ENCODE results near the gene WNT7A. TPM values are rescaled to one million over a fixed set of nuclear protein-coding genes. Genes with fewer than 3 reads are reported as not detected.

The WNT7A gene
- total RNA-seq, 2 experiments from 2014 or later: 22.4 to 24.7 TPM

DNA sequence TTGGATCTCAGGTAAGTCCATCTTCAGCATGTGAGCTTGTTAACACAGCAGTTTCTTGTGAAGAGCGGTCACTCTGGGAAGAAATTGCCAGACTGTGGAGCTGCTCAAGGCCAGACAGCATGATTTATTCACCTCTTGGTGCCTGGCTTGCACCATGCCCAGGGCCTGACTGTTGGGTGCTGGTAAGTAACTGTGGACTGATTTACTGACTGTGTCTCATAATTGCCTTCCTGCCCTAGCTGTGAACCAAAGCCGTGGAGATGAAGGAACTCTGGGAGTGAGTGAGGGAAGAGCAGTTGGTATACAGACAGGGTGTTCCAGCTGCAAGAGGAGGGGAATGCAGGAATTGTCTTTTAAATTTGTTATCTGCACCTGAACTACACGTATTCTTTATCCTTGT, 18.5 kb upstream of the WNT7A start:
- Mint-ChIP-seq H3K27ac (no peak overlapping the region), H3K9me3 (peaks cover 10% of the 10 kb centered on the region), H3K4me3 (no peak overlapping the region), H3K27me3 (no peaks in the 10 kb centered on the region), H3K36me3 (ENCODE audit: low read depth) (peaks cover 58% of the 10 kb centered on the region), H3K4me1 (ENCODE audit: low read depth) (peaks cover 23% of the 10 kb centered on the region)
- POLR2A ChIA-PET: no interaction called here
- no peak overlapping the region for H3K4me3 ChIP-seq (ENCODE audit: low read length)
- peaks cover 26% of the 10 kb centered on the region for H3K4me1 ChIP-seq (ENCODE audit: insufficient read depth, low read length)
- ATAC-seq (ENCODE audit: poor library complexity): no peak
- H3K27ac ChIP-seq (ENCODE audit: low read depth in 1 of 2, low read length in 2 of 2): no peak overlapping the region
- TF ChIP-seq, protein P1, sequence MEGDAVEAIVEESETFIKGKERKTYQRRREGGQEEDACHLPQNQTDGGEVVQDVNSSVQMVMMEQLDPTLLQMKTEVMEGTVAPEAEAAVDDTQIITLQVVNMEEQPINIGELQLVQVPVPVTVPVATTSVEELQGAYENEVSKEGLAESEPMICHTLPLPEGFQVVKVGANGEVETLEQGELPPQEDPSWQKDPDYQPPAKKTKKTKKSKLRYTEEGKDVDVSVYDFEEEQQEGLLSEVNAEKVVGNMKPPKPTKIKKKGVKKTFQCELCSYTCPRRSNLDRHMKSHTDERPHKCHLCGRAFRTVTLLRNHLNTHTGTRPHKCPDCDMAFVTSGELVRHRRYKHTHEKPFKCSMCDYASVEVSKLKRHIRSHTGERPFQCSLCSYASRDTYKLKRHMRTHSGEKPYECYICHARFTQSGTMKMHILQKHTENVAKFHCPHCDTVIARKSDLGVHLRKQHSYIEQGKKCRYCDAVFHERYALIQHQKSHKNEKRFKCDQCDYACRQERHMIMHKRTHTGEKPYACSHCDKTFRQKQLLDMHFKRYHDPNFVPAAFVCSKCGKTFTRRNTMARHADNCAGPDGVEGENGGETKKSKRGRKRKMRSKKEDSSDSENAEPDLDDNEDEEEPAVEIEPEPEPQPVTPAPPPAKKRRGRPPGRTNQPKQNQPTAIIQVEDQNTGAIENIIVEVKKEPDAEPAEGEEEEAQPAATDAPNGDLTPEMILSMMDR (IDR thresholded peaks at IDR 0.05): no peak
- intact Hi-C loops (cut with DNase I, micrococcal nuclease): loop anchor here (5.0 to 10.0 kb wide), 7 partner anchors 224 to 1196 kb away; partner anchors contain the start of genes CHCHD4 (in 1 of the 2), LSM3 (in 1 of the 2), RBSN (in 1 of the 2) and RPL32 (in 1 of the 2)
- peaks cover 10 to 42% of the 10 kb centered on the region in 2 experiments for H3K9me3 ChIP-seq (ENCODE audit: control insufficient read depth in 1 of 2, insufficient read depth in 1 of 2, low read length in 2 of 2)
- no peaks in the 10 kb centered on the region for H3K36me3 ChIP-seq (ENCODE audit: insufficient read depth, low read length)
- CTCF ChIA-PET: interaction anchor here (1.1 kb wide), 1 partner anchor 570 kb away, joined by 3 read pairs; no protein-coding TSS in a partner anchor
- H3K27me3 ChIP-seq (ENCODE audit: control insufficient read depth in 1 of 2, insufficient read depth in 2 of 2, low read length in 2 of 2): no peaks in the 10 kb centered on the region
- no peak for DNase-seq

DNA sequence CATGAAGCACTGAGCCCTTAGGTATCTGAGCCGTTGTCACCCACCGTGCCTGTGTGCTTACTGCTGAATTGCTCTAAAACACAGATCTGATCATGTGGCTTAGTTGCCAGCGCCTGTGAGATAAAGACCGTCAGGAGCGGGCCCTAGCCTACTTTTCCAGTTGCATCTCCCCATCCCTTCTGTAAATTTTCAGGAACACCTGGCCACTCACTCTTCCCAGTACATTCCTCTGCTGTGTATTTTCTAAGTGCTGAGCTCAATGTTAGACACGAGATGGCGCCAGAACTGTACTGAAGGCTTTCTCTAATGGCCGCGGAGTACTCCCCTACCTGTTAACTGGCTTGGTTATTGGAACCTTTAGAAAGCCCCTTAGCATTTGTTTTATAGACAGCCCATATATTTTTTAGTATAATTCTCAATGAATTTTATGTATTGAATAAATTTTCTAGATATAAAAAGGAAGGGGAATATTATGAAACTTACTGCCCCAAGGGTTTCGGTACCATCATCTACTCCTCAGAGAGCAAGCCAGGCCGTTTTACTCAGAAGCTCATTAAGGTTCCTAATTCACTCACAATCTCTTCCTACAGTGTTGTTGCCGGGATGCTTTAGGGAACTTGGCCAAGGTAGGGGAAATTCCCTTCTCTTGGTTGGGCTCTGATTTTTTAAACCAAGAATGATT, 16.7 kb upstream of the WNT7A start:
- H3K27me3 ChIP-seq (ENCODE audit: control insufficient read depth in 1 of 2, insufficient read depth in 2 of 2, low read length in 2 of 2): no peaks in the 10 kb centered on the region
- Mint-ChIP-seq H3K27ac (peak overlapping the region; percentile 37), H3K4me3 (peak overlapping the region; percentile 83), H3K36me3 (ENCODE audit: low read depth) (peaks cover 46% of the 10 kb centered on the region), H3K4me1 (ENCODE audit: low read depth) (peaks cover 31% of the 10 kb centered on the region), H3K9me3 (peaks cover 10% of the 10 kb centered on the region), H3K27me3 (no peaks in the 10 kb centered on the region)
- H3K4me1 ChIP-seq (ENCODE audit: insufficient read depth, low read length): peaks cover 37% of the 10 kb centered on the region
- peak; percentile 33 to 83 (median 46) for DNase-seq
- H3K9me3 ChIP-seq (ENCODE audit: control insufficient read depth in 1 of 2, insufficient read depth in 1 of 2, low read length in 2 of 2): peaks cover 17 to 25% of the 10 kb centered on the region in 2 experiments
- TF ChIP-seq, protein P1 (IDR thresholded peaks at IDR 0.05): peak; percentile 88
- no peaks in the 10 kb centered on the region for H3K36me3 ChIP-seq (ENCODE audit: insufficient read depth, low read length)
- ChIA-PET CTCF (interaction anchor here (0.6 to 3.0 kb wide), 26 partner anchors 9 to 1024 kb away, joined by 3 to 26 read pairs (median 4); partner anchors contain the start of genes CCDC174, CHCHD4, LSM3 and SLC6A6), POLR2A (interaction anchor here (0.8 to 3.3 kb wide), 12 partner anchors 11 to 755 kb away, joined by 3 to 29 read pairs (median 6); partner anchors contain the start of genes CCDC174, CHCHD4, HDAC11 and LSM3)
- H3K27ac ChIP-seq (ENCODE audit: low read depth in 1 of 2, low read length in 2 of 2): no peak overlapping the region
- intact Hi-C loops (cut with DNase I, micrococcal nuclease): loop anchor here (1.0 to 10.0 kb wide), 13 partner anchors 226 to 1198 kb away; partner anchors contain the start of genes CHCHD4 (in 2 of the 2), SLC6A6 (in 2 of the 2), LSM3 (in 1 of the 2) and RBSN (in 1 of the 2)
- peak; percentile 49 for ATAC-seq (ENCODE audit: poor library complexity)
- H3K4me3 ChIP-seq (ENCODE audit: low read length): peak overlapping the region; percentile 72

DNA sequence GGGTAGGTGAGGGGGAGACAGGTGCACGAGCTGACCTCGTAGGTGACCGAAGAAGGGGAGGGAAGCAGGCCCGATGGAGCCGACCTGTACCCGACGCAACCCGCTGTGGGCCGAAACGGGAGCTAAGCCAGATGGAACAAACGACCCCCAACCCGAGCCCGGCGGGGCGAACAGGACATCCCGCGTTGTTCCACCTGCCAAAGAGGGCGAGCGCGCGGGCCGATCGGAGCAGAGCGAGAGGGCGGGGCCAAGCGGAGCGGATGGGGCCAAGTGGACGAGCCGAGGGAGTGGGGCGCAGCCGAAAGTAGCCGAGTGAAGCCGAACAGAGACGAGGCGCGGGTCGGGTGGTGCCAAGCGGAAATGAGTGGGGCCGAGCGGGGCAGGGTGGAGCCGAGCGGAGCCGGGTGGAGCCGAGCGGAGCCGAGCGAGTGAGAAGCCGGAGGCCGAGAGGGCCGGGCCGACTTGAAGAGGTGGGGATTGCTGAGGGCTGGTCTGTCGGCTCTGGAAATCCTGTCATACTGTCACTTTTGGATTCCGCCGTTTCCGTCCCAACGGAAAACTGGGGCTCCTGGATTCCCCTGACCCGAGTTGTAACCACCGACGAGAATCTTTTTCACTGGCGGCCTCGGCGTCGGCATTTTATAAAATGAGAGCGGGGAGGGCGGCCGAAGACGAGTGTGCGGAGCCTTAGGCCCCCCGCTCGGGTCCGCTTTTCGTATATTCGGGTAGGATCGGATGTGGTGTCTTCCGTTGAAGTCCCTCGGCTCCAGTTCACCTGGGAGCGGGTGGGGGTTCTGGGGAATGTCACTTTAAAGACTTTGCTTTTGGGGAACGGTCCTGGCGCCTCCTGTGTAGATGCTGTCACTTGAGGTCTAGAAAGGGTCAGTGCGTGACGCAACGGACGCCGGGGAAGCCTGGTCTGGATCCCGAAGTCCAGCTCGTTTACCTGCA, 15.6 kb upstream of the WNT7A start:
- Mint-ChIP-seq H3K9me3 (peaks cover 7% of the 10 kb centered on the region), H3K27ac (peak overlapping the region; percentile 37), H3K27me3 (no peaks in the 10 kb centered on the region), H3K4me3 (peak overlapping the region; percentile 83), H3K36me3 (ENCODE audit: low read depth) (peaks cover 35% of the 10 kb centered on the region), H3K4me1 (ENCODE audit: low read depth) (peaks cover 43% of the 10 kb centered on the region)
- peak overlapping the region; percentile 58 to 65 for H3K27ac ChIP-seq (ENCODE audit: low read depth in 1 of 2, low read length in 2 of 2)
- TF ChIP-seq, protein P1 (IDR thresholded peaks at IDR 0.05): no peak
- H3K4me3 ChIP-seq (ENCODE audit: low read length): peak overlapping the region; percentile 72
- no peaks in the 10 kb centered on the region for H3K27me3 ChIP-seq (ENCODE audit: control insufficient read depth in 1 of 2, insufficient read depth in 2 of 2, low read length in 2 of 2)
- peaks cover 13 to 22% of the 10 kb centered on the region in 2 experiments for H3K9me3 ChIP-seq (ENCODE audit: control insufficient read depth in 1 of 2, insufficient read depth in 1 of 2, low read length in 2 of 2)
- peak; percentile 95 for ATAC-seq (ENCODE audit: poor library complexity)
- CTCF ChIA-PET: interaction anchor here (0.8 to 3.0 kb wide), 12 partner anchors 10 to 756 kb away, joined by 3 to 26 read pairs (median 5); partner anchors contain the start of genes CCDC174, CHCHD4, LSM3 and TMEM43
- peak; percentile 90 to 97 (median 94) for DNase-seq
- intact Hi-C loops (cut with DNase I, micrococcal nuclease): loop anchor here (1.0 to 10.0 kb wide), 13 partner anchors 227 to 1199 kb away; partner anchors contain the start of genes CHCHD4 (in 2 of the 2), SLC6A6 (in 2 of the 2), LSM3 (in 1 of the 2) and RBSN (in 1 of the 2)
- H3K4me1 ChIP-seq (ENCODE audit: insufficient read depth, low read length): peaks cover 48% of the 10 kb centered on the region
- H3K36me3 ChIP-seq (ENCODE audit: insufficient read depth, low read length): no peaks in the 10 kb centered on the region
- POLR2A ChIA-PET: interaction anchor here (0.5 to 3.3 kb wide), 12 partner anchors 10 to 756 kb away, joined by 3 to 29 read pairs (median 4); partner anchors contain the start of genes CCDC174, LSM3, SLC6A6 and WNT7A

Data from CD4-positive, alpha-beta T cell (primary cell).